GM12801 (cell line): ENCODE results near the gene FAM168B.

Experiments
- CTCF ChIP-seq: IDR thresholded peaks from one replicate; pipeline ENCODE4 v1.5.1; 2011; ENCODE audit warnings: control low read depth; ENCODE audit not compliant: insufficient read length; ENCODE audit errors: extremely low read depth

FAM168B gene

GRCh38 chr2:131047920-131048560 lies 45.2 kb downstream of the FAM168B start:
- TF ChIP-seq CTCF, result no peak

GRCh38 chr2:131046918-131047652 lies 46.2 kb downstream of the FAM168B start:
- no peak for TF ChIP-seq CTCF

- TF ChIP-seq CTCF, result no peak
These were observed 47.0 kb downstream of the FAM168B start for GRCh38 chr2:131046028-131046917.

GRCh38 chr2:131045286-131046027 lies 47.8 kb downstream of the FAM168B start:
- no peak for TF ChIP-seq CTCF

- TF ChIP-seq CTCF, result no peak
These were observed 48.5 kb downstream of the FAM168B start for GRCh38 chr2:131044757-131045150.

GRCh38 chr2:131044075-131044756 lies 49.0 kb downstream of the FAM168B start:
- no peak for TF ChIP-seq CTCF
